Measurements from ENCODE around the gene HMOX2. TPM values are rescaled to one million over a fixed set of nuclear protein-coding genes. Genes with fewer than 3 reads are reported as not detected.

HMOX2 gene
- total and polyA plus RNA-seq, 2 experiments from 2014 or later, result 68.8 to 108 TPM

DNA sequence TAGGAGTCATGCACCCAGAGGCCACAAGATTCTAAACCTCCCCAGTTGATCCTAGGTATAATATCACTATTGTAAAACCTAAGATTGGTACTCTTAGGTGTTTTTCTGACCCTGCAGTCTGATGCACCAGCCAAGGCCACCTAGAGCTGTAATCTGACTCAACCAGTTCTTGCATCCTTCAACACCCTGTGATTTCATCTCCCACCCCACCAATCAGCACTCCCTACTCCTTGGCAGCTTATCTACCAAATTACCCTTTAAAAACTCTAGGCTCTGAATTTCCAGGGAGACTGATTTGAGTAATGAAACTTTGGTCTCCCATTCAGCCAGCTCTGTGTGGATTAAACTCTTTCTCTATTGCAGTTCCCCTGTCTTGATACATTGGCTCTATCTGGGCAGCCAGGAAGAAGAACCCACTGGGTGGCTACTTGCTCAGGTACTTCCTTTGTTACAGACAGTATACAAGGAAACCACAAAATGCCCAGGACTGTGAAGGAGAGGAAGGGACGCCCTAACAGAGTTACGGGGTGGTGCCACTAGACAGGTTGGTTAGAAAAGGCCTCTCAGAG is 63.6 kb downstream of the HMOX2 start:
- H4K20me1 ChIP-seq (ENCODE audit: insufficient read depth, poor library complexity, severe bottlenecking), result peaks cover 23% of the 10 kb centered on the region
- no peak overlapping the region for H3K4me2 ChIP-seq
- H3K4me1 ChIP-seq (ENCODE audit: insufficient read depth), result peaks cover 8% of the 10 kb centered on the region
- H3K36me3 ChIP-seq (replicated peaks; ENCODE audit: insufficient read depth, low read depth), result no peaks in the 10 kb centered on the region
- no peaks in the 10 kb centered on the region for H3K9me3 ChIP-seq (ENCODE audit: low read depth)
- no peaks in the 10 kb centered on the region for H3K27me3 ChIP-seq
- no peak overlapping the region for H2AFZ ChIP-seq
- no peak overlapping the region for H3K4me3 ChIP-seq
- peaks cover 34% of the 10 kb centered on the region for H3K79me2 ChIP-seq
- DNase-seq (ENCODE audit: low spot score), result no peak
- no peak for TF ChIP-seq EZH2phosphoT487 (IDR thresholded peaks at IDR 0.05; ENCODE audit: low read depth, severe bottlenecking, unreplicated experiment)
- TF ChIP-seq EZH2 (IDR thresholded peaks at IDR 0.05; ENCODE audit: borderline replicate concordance), result no peak
- TF ChIP-seq, protein P1, sequence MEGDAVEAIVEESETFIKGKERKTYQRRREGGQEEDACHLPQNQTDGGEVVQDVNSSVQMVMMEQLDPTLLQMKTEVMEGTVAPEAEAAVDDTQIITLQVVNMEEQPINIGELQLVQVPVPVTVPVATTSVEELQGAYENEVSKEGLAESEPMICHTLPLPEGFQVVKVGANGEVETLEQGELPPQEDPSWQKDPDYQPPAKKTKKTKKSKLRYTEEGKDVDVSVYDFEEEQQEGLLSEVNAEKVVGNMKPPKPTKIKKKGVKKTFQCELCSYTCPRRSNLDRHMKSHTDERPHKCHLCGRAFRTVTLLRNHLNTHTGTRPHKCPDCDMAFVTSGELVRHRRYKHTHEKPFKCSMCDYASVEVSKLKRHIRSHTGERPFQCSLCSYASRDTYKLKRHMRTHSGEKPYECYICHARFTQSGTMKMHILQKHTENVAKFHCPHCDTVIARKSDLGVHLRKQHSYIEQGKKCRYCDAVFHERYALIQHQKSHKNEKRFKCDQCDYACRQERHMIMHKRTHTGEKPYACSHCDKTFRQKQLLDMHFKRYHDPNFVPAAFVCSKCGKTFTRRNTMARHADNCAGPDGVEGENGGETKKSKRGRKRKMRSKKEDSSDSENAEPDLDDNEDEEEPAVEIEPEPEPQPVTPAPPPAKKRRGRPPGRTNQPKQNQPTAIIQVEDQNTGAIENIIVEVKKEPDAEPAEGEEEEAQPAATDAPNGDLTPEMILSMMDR (IDR thresholded peaks at IDR 0.05; ENCODE audit: poor library complexity), result no peak
- WGBS (ENCODE audit: low lambda C conversion rate, missing lambda C conversion rate), result 96% methylated on average over 2 of the region's 2 CpGs
- no peak overlapping the region for H3K27ac ChIP-seq
- H3K9me2 ChIP-seq (replicated peaks; ENCODE audit: insufficient read depth), result no peaks in the 10 kb centered on the region

DNA sequence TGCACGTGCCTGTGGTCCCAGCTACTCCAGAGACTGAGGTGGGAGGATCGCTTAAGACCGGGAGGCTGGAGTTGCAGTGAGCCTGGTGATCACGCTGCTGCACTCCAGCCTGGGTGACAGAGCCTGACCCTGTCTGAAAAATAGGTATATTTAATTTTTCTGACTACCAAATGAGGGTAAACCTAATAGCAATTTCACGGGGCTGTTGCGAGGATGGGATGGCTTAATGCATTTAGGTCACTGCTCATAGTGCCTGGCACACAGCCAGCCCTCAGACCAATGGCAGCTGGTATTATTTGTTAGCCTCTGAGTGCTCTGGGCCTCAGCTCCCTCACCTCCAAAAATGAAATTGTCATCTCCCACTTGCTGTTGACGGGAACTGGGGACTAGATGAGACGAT is 68.3 kb downstream of the HMOX2 start:
- Histone ChIP-seq H3K79me2 (no peaks in the 10 kb centered on the region), H3K36me3 (replicated peaks; ENCODE audit: insufficient read depth, low read depth) (no peaks in the 10 kb centered on the region), H3K27me3 (no peaks in the 10 kb centered on the region), H3K9me3 (ENCODE audit: low read depth) (no peaks in the 10 kb centered on the region), H3K4me1 (ENCODE audit: insufficient read depth) (no peaks in the 10 kb centered on the region), H4K20me1 (ENCODE audit: insufficient read depth, poor library complexity, severe bottlenecking) (no peaks in the 10 kb centered on the region), H3K4me2 (no peak overlapping the region), H3K9me2 (replicated peaks; ENCODE audit: insufficient read depth) (no peaks in the 10 kb centered on the region), H3K27ac (no peak overlapping the region), H3K4me3 (no peak overlapping the region), H2AFZ (no peak overlapping the region)
- WGBS (ENCODE audit: low lambda C conversion rate, missing lambda C conversion rate), result 79% methylated on average over 8 of the region's 8 CpGs
- TF ChIP-seq EZH2phosphoT487 (IDR thresholded peaks at IDR 0.05; ENCODE audit: low read depth, severe bottlenecking, unreplicated experiment), result no peak
- TF ChIP-seq, protein P1 (IDR thresholded peaks at IDR 0.05; ENCODE audit: poor library complexity), result no peak
- TF ChIP-seq EZH2 (IDR thresholded peaks at IDR 0.05; ENCODE audit: borderline replicate concordance), result no peak
- DNase-seq (ENCODE audit: low spot score), result no peak

DNA sequence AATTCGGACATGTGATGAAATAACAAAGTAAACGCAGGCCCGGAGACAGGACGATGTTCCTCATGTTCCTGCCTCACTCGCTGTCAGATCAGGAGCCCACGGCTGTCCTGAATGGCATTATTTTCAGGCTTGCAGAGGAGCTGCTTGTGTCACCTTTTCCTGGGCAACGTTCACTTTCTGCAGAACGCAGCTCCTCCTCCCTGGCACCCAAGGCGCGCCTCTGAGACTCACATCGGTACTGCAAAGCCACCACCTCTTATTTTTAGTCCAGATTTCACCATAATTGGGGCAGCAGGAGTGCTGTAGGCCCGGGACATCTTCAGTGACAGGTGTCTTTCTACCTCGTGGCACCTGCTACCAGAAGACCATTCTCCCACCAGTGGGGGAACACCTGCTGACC is 71.9 kb downstream of the HMOX2 start:
- TF ChIP-seq EZH2phosphoT487 (IDR thresholded peaks at IDR 0.05; ENCODE audit: low read depth, severe bottlenecking, unreplicated experiment) (no peak), EZH2 (IDR thresholded peaks at IDR 0.05; ENCODE audit: borderline replicate concordance) (no peak)
- TF ChIP-seq, protein P1 (IDR thresholded peaks at IDR 0.05; ENCODE audit: poor library complexity), result no peak
- H3K4me1 ChIP-seq (ENCODE audit: insufficient read depth), result no peaks in the 10 kb centered on the region
- WGBS (ENCODE audit: low lambda C conversion rate, missing lambda C conversion rate), result 83% methylated on average over 13 of the region's 13 CpGs
- H3K4me2 ChIP-seq, result no peak overlapping the region
- no peak overlapping the region for H2AFZ ChIP-seq
- H3K9me2 ChIP-seq (replicated peaks; ENCODE audit: insufficient read depth), result no peaks in the 10 kb centered on the region
- H3K27ac ChIP-seq, result no peak overlapping the region
- no peaks in the 10 kb centered on the region for H3K36me3 ChIP-seq (replicated peaks; ENCODE audit: insufficient read depth, low read depth)
- H3K9me3 ChIP-seq (ENCODE audit: low read depth), result no peaks in the 10 kb centered on the region
- DNase-seq (ENCODE audit: low spot score), result no peak
- no peak overlapping the region for H3K4me3 ChIP-seq
- no peaks in the 10 kb centered on the region for H3K79me2 ChIP-seq
- H4K20me1 ChIP-seq (ENCODE audit: insufficient read depth, poor library complexity, severe bottlenecking), result no peaks in the 10 kb centered on the region
- no peaks in the 10 kb centered on the region for H3K27me3 ChIP-seq
